Neutrophil (primary cell): ENCODE data around the gene RBFOX2.

Experiments
- H3K27ac ChIP-seq: fragments of 200-600 bp; sonication (generic); 2 replicates; pipeline ENCODE4 v1.5.1; 2016; ENCODE audit warnings: mild to moderate bottlenecking, moderate library complexity
- H3K27me3 ChIP-seq: fragments of 200-600 bp; sonication (generic); 2 replicates; pipeline ENCODE4 v1.6.0; 2016; ENCODE audit warnings: mild to moderate bottlenecking
- H3K36me3 ChIP-seq: fragments of 200-600 bp; sonication (generic); 2 replicates; pipeline ENCODE4 v1.5.1; 2017
- H3K4me1 ChIP-seq, 2 experiments: fragments of 200-600 bp in 1 of 2; sonication (generic) in 1 of 2; 1 replicate in 1 of 2; 2 replicates in 1 of 2; pipeline versions ENCODE4 v1.5.1 to v1.6.1; 2013 to 2016; ENCODE audit warnings: low read depth in 1 of 2, low read length in 1 of 2, mild to moderate bottlenecking in 1 of 2, moderate library complexity in 1 of 2; ENCODE audit not compliant: control insufficient read depth in 1 of 2, insufficient read depth in 1 of 2
- H3K4me3 ChIP-seq, 2 experiments: fragments of 200-600 bp in 1 of 2; sonication (generic) in 1 of 2; 1 replicate in 1 of 2; 2 replicates in 1 of 2; pipeline ENCODE4 v1.5.1; 2013 to 2016; ENCODE audit warnings: low read depth in 1 of 2, low read length in 1 of 2, mild to moderate bottlenecking in 1 of 2, moderate library complexity in 1 of 2
- H3K9me3 ChIP-seq: fragments of 200-600 bp; sonication (generic); 2 replicates; pipeline ENCODE4 v1.5.1; 2016
- CTCF ChIP-seq: fragments of 200-600 bp; sonication (generic); IDR thresholded peaks from 2 replicates; pipeline ENCODE4 v1.5.1; 2016; ENCODE audit warnings: antibody characterized with exemption

RBFOX2 gene

GRCh38 chr22:35883031-35883620 is 145.5 kb downstream of the RBFOX2 start:
- Histone ChIP-seq H3K36me3 (no peaks in the 10 kb centered on the region), H3K4me1 (no peaks in the 10 kb centered on the region), H3K9me3 (no peaks in the 10 kb centered on the region), H3K4me3 (no peak overlapping the region), H3K27ac (no peak overlapping the region), H3K27me3 (no peaks in the 10 kb centered on the region)
- no peak for TF ChIP-seq CTCF

GRCh38 chr22:35882211-35883030 is 146.2 kb downstream of the RBFOX2 start:
- no peak overlapping the region for H3K27ac ChIP-seq
- H3K27me3 ChIP-seq, result no peaks in the 10 kb centered on the region
- H3K4me1 ChIP-seq, result no peaks in the 10 kb centered on the region
- no peak for TF ChIP-seq CTCF
- H3K36me3 ChIP-seq, result no peaks in the 10 kb centered on the region
- H3K4me3 ChIP-seq, result no peak overlapping the region
- no peaks in the 10 kb centered on the region for H3K9me3 ChIP-seq

GRCh38 chr22:35879351-35879750 is 149.3 kb downstream of the RBFOX2 start:
- Histone ChIP-seq H3K4me1 (no peaks in the 10 kb centered on the region), H3K36me3 (no peaks in the 10 kb centered on the region), H3K27me3 (no peaks in the 10 kb centered on the region), H3K9me3 (no peaks in the 10 kb centered on the region), H3K27ac (no peak overlapping the region), H3K4me3 (no peak overlapping the region)
- TF ChIP-seq CTCF, result no peak

GRCh38 chr22:35873426-35873825 is 155.2 kb downstream of the RBFOX2 start:
- Histone ChIP-seq H3K27ac (no peak overlapping the region), H3K4me1 (no peaks in the 10 kb centered on the region), H3K4me3 (no peak overlapping the region), H3K27me3 (no peaks in the 10 kb centered on the region), H3K36me3 (no peaks in the 10 kb centered on the region), H3K9me3 (no peaks in the 10 kb centered on the region)
- TF ChIP-seq CTCF, result no peak

- Histone ChIP-seq H3K4me3 (no peak overlapping the region), H3K36me3 (no peaks in the 10 kb centered on the region), H3K9me3 (no peaks in the 10 kb centered on the region), H3K27me3 (no peaks in the 10 kb centered on the region), H3K4me1 (no peaks in the 10 kb centered on the region), H3K27ac (no peak overlapping the region)
- no peak for TF ChIP-seq CTCF
These were observed 156.2 kb downstream of the RBFOX2 start for GRCh38 chr22:35872451-35872850.
